PC-3 (cell line): Measurements from ENCODE around the gene SLC44A5. TPM values are rescaled to one million over a fixed set of nuclear protein-coding genes. Genes with fewer than 3 reads are reported as not detected.

Source experiments
- ATAC-seq: fragments of 200-7000 bp; cut with Tn5 transposase; 2 replicates; pipeline ENCODE4 v1.9.1; 2020; ENCODE audit warnings: mild to moderate bottlenecking, moderate library complexity
- BruUV-seq: library from RNA; stranded (reverse); fragments of 400-500 nt; replicated peaks from 2 replicates; lab custom pipeline; 2021; lab: Mats Ljungman, UMichigan
- CTCF ChIA-PET: fragments of 300-600 bp; sonication (Branson Sonifier 250); formaldehyde crosslinking; loops from one replicate; lab custom pipeline; 2022; ENCODE audit warnings: antibody characterized with exemption; lab: Charles Lee
- POLR2A ChIA-PET: fragments of 300-600 bp; sonication (Branson Sonifier 250); formaldehyde crosslinking; loops from one replicate; lab custom pipeline; 2022; ENCODE audit warnings: antibody characterized with exemption; ENCODE audit not compliant: unreplicated experiment; lab: Charles Lee
- DNase-seq: peaks from one replicate; pipeline ENCODE4 v3.0.0-alpha.2; 2015
- H2AFZ ChIP-seq: fragments of 300-600 bp; sonication (generic); 2 replicates; pipeline ENCODE4 v1.6.0; 2016; ENCODE audit warnings: antibody characterized with exemption, low read length
- H3F3A ChIP-seq: fragments of 300-600 bp; sonication (generic); one replicate; pipeline ENCODE4 v1.6.0; 2017; ENCODE audit warnings: antibody characterized with exemption, low read length, control low read depth, mild to moderate bottlenecking; ENCODE audit not compliant: unreplicated experiment
- H3K27ac ChIP-seq: fragments of 300-600 bp; sonication (generic); 2 replicates; pipeline ENCODE4 v1.5.1; 2016; ENCODE audit warnings: mild to moderate bottlenecking, low read length
- H3K27me3 ChIP-seq: fragments of 300-600 bp; sonication (generic); 2 replicates; pipeline ENCODE4 v1.6.1; 2016; ENCODE audit warnings: low read length, mixed read lengths
- H3K36me3 ChIP-seq: fragments of 300-600 bp; sonication (generic); 2 replicates; pipeline ENCODE4 v1.6.1; 2016; ENCODE audit warnings: low read depth, mixed run types, low read length, mixed read lengths
- H3K4me1 ChIP-seq: fragments of 300-600 bp; sonication (generic); 2 replicates; pipeline ENCODE4 v1.5.1; 2016; ENCODE audit warnings: low read length; ENCODE audit not compliant: insufficient read depth
- H3K4me2 ChIP-seq: fragments of 300-600 bp; sonication (generic); 2 replicates; pipeline ENCODE4 v1.6.0; 2016; ENCODE audit warnings: low read length
- H3K4me3 ChIP-seq: fragments of 300-600 bp; sonication (generic); 2 replicates; pipeline ENCODE4 v1.5.1; 2016; ENCODE audit warnings: mild to moderate bottlenecking, low read length, mixed read lengths
- H3K79me2 ChIP-seq: fragments of 300-600 bp; sonication (generic); 2 replicates; pipeline ENCODE4 v1.6.1; 2017; ENCODE audit warnings: low read length, mixed read lengths
- H3K9ac ChIP-seq: fragments of 300-600 bp; sonication (generic); 2 replicates; pipeline ENCODE4 v1.6.0; 2016; ENCODE audit warnings: mild to moderate bottlenecking, low read length
- H3K9me2 ChIP-seq: fragments of 300-600 bp; sonication (generic); replicated peaks from 2 replicates; pipeline ENCODE4 v1.6.1; 2016; ENCODE audit warnings: mixed run types, low read length, mixed read lengths
- H3K9me3 ChIP-seq: fragments of 300-600 bp; sonication (generic); 2 replicates; pipeline ENCODE4 v1.6.1; 2016; ENCODE audit warnings: low read length, mixed read lengths
- H4K20me1 ChIP-seq: fragments of 300-600 bp; sonication (generic); 2 replicates; pipeline ENCODE4 v1.6.1; 2016; ENCODE audit warnings: low read length, mixed read lengths
- EZH2 ChIP-seq: fragments of 300-600 bp; sonication (generic); IDR thresholded peaks from one replicate; pipeline ENCODE4 v1.6.1; 2017; ENCODE audit warnings: antibody characterized with exemption, mild to moderate bottlenecking, low read length; ENCODE audit not compliant: unreplicated experiment
- EZH2phosphoT487 ChIP-seq: fragments of 300-600 bp; sonication (generic); IDR thresholded peaks from 2 replicates; pipeline ENCODE4 v1.6.1; 2018; ENCODE audit warnings: mild to moderate bottlenecking, antibody characterized with exemption, low read length, borderline replicate concordance
- intact Hi-C: fragments of 100-400 bp; cut with micrococcal nuclease; formaldehyde crosslinking; loops from 2 replicates; pipeline ENCODE4 v1.9.0; 2023
- total RNA-seq: library from RNA; depleted of rRNA; stranded (reverse); fragments of >200 nt; gene quantifications from 2 replicates; pipeline ENCODE4 v1.2.3, GENCODE V29; 2014
- TF ChIP-seq, protein P1 (sequence below): fragments of 300-600 bp; sonication (generic); conservative IDR thresholded peaks from 2 replicates; pipeline ENCODE4 v1.5.1; 2017; ENCODE audit warnings: antibody characterized with exemption, low read depth, mild to moderate bottlenecking, low read length

Gene SLC44A5
- total RNA-seq, 1 experiment from 2014 or later = not detected

DNA sequence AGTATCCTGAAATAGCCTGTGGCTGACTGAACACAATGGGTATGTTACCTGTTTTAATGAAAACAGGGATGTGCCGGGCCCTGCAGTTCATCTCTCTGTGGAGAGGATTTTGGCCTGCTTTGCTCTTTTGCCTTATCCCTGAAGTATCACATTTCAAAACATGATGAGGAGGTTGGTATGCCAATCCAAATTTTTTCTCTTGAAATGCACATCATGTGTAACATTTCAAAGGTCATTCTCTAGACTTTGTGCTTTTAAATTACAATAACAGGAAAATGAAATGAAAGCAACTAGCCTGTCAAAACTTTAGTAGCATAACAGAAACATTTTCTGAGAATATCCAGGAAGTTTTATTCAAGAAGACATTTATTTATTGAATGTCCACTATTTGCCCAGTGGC, 118.9 kb downstream of the SLC44A5 start:
- CTCF ChIA-PET = no interaction called here
- no TSS peak for BruUV-seq
- H3K27me3 ChIP-seq = 0 out of 2 replicates have a peak, but pooled peaks cover 3% of the 10 kb centered on the region

DNA sequence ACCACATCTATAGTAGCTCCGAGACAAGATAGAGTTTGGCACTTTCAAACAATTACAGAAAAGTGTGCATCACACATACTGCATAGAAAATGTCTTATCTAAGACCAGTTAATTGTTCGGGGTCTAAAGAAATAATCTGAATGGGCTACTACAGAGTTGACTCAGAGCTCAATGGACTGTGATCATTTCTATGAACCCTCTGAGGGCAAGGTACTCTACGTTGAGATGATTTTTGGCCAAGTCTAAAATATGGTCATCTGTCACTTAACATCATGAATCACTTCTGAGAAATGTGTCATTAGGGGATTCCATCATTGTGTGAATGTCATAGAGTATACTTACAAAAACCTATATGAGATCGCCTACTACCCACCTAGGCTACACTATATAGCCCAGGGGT, 123.5 kb downstream of the SLC44A5 start:
- Histone ChIP-seq H3K79me2 (no peaks in the 10 kb centered on the region), H4K20me1 (no peaks in the 10 kb centered on the region), H3K9me3 (no peaks in the 10 kb centered on the region), H3K9ac (no peak overlapping the region), H3K9me2 (no peaks in the 10 kb centered on the region), H3K4me2 (no peak overlapping the region), H3K27me3 (no peaks in the 10 kb centered on the region), H3K4me3 (no peak overlapping the region), H3K4me1 (no peaks in the 10 kb centered on the region), H3F3A (no peaks in the 10 kb centered on the region), H2AFZ (no peak overlapping the region), H3K27ac (no peak overlapping the region), H3K36me3 (no peaks in the 10 kb centered on the region)
- ChIA-PET POLR2A (no interaction called here), CTCF (no interaction called here)
- BruUV-seq = no TSS peak
- intact Hi-C loops = no loop called here
- TF ChIP-seq, protein P1, sequence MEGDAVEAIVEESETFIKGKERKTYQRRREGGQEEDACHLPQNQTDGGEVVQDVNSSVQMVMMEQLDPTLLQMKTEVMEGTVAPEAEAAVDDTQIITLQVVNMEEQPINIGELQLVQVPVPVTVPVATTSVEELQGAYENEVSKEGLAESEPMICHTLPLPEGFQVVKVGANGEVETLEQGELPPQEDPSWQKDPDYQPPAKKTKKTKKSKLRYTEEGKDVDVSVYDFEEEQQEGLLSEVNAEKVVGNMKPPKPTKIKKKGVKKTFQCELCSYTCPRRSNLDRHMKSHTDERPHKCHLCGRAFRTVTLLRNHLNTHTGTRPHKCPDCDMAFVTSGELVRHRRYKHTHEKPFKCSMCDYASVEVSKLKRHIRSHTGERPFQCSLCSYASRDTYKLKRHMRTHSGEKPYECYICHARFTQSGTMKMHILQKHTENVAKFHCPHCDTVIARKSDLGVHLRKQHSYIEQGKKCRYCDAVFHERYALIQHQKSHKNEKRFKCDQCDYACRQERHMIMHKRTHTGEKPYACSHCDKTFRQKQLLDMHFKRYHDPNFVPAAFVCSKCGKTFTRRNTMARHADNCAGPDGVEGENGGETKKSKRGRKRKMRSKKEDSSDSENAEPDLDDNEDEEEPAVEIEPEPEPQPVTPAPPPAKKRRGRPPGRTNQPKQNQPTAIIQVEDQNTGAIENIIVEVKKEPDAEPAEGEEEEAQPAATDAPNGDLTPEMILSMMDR = no peak
- no peak for TF ChIP-seq EZH2phosphoT487
- no peak for TF ChIP-seq EZH2
- no peak for ATAC-seq
- no peak for DNase-seq

More for the DNA sequence above, 118.9 kb downstream of the SLC44A5 start:
- no peak for DNase-seq
- H3K27ac ChIP-seq = no peak overlapping the region
- H4K20me1 ChIP-seq = no peaks in the 10 kb centered on the region
- ATAC-seq = no peak
- no peaks in the 10 kb centered on the region for H3K9me3 ChIP-seq
- H3K79me2 ChIP-seq = no peaks in the 10 kb centered on the region
- no peak overlapping the region for H3K4me2 ChIP-seq
- H2AFZ ChIP-seq = no peak overlapping the region
- POLR2A ChIA-PET = no interaction called here
- TF ChIP-seq EZH2 (no peak), EZH2phosphoT487 (no peak)
- TF ChIP-seq, protein P1 = no peak
- H3K4me3 ChIP-seq = no peak overlapping the region
- H3K9me2 ChIP-seq = no peaks in the 10 kb centered on the region
- intact Hi-C loops = no loop called here
- H3F3A ChIP-seq = no peaks in the 10 kb centered on the region
- H3K36me3 ChIP-seq = no peaks in the 10 kb centered on the region
- no peak overlapping the region for H3K9ac ChIP-seq
- H3K4me1 ChIP-seq = no peaks in the 10 kb centered on the region

DNA sequence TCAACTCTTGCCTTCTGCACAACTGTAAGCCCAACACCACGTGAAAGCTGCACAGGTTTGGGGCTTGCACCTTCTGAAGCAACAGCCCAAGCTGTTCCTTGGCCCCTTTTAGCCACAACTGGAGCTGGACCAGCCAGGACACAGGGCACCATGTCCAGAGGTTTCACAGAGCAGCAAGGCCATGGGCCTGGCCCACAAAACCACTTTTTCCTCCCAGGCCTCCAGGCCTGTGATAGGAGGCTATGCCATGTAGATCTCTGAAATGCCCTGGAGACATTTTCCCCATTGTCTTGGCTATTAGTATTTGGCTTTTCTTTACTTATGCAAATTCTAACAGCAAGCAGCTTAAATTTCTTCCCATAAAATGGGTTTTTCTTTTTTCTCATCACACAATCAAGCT, 126.1 kb downstream of the SLC44A5 start:
- Histone ChIP-seq H3K4me2 (no peak overlapping the region), H4K20me1 (no peaks in the 10 kb centered on the region), H3F3A (no peaks in the 10 kb centered on the region), H3K9ac (no peak overlapping the region), H3K4me1 (no peaks in the 10 kb centered on the region), H3K4me3 (no peak overlapping the region), H3K36me3 (no peaks in the 10 kb centered on the region), H3K27ac (no peak overlapping the region), H3K79me2 (no peaks in the 10 kb centered on the region), H3K27me3 (no peaks in the 10 kb centered on the region), H3K9me3 (no peaks in the 10 kb centered on the region), H3K9me2 (no peaks in the 10 kb centered on the region), H2AFZ (no peak overlapping the region)
- DNase-seq (no peak), ATAC-seq (no peak)
- BruUV-seq = no TSS peak
- POLR2A ChIA-PET = no interaction called here
- TF ChIP-seq, protein P1 = no peak
- TF ChIP-seq EZH2 (no peak), EZH2phosphoT487 (no peak)
- CTCF ChIA-PET = no interaction called here
- intact Hi-C loops = no loop called here
